ENCODE measurements around the gene TRIM72.
"Not testable (repeated sequence)": the region's sequence is repeated elsewhere in the genome, so short reads cannot be mapped to it uniquely, and the experiment has no call there.

Gene TRIM72, protein sequence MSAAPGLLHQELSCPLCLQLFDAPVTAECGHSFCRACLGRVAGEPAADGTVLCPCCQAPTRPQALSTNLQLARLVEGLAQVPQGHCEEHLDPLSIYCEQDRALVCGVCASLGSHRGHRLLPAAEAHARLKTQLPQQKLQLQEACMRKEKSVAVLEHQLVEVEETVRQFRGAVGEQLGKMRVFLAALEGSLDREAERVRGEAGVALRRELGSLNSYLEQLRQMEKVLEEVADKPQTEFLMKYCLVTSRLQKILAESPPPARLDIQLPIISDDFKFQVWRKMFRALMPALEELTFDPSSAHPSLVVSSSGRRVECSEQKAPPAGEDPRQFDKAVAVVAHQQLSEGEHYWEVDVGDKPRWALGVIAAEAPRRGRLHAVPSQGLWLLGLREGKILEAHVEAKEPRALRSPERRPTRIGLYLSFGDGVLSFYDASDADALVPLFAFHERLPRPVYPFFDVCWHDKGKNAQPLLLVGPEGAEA

DNA sequence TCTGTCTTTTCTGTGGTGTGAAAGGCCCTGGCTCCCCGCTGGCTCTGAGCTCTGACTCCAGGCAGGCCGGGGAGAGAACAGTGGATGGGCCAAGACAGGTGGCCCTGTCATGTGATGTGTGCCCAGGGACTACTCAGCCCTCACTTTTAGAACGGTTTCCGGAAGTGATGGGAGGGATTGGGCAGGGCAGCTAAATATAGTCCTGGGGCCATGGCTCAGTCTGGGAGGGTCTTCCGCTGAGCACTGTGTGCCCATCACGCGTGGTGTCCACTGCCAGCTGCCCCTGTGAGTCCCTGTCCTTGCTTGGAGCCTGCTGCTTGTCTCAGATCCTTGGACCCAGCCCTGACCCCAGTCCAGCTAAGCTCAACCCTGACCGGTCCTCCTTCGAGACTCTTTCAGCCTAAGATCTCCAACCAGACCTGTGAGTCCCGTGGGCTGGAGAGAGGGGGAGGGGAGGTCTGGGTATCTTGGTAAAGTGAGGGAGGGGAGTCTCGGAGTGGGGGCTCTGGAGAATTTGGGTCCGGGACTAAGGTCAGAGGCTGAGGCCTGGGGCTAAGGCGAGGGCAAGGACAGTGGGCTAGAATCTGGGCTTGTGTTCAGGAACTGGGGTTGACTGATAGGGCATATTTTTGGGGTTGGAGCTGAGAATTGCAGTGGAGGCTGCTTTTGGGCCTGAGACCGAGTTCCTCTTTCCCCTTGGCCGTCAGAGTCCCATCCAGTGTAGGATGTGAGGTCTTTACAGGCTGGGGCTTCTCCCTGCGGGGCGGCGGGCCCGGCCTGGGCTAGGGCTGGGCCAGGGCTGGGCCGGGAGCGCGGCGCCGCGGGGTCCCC lies at the start of gene TRIM72:
Gene TRIM72 (plus strand): TSS at position 243 of the 831 bp plus-strand sequence. CDS start 620 bp downstream, outside the sequence.
- H3K27me3 Mint-ChIP-seq: peaks cover 50% of the 10 kb centered on the region
- no peak within 1 kb of the TSS for H3K27ac Mint-ChIP-seq
- no peak within 1 kb of the TSS for H3K4me3 Mint-ChIP-seq
- peaks cover 21% of the 10 kb centered on the region for H3K4me1 Mint-ChIP-seq
- no peaks in the 10 kb centered on the region for H3K36me3 Mint-ChIP-seq (ENCODE audit: low read depth)
- no peak for DNase-seq
- ATAC-seq: no peak
- no peaks in the 10 kb centered on the region for H3K9me3 Mint-ChIP-seq

DNA sequence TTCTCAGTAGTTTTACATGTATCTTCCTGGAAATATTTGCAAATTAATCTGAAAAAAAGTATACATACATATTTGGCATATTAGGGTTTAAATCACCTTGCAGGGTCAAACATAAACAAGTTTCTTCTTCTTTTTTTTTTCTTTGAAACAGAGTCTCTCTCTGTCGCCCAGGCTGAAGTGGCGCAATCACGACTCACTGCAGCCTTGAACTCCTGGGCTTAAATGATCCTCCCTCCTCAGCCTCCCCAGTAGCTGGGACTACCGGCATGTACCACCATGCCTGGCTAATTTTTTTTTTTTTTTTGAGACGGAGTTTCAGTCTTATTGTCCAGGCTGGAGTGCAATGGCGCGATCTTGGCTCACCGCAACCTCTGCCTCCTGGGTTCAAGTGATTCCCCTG lies 46.6 kb upstream of the TRIM72 start:
- no peak for ATAC-seq

DNA sequence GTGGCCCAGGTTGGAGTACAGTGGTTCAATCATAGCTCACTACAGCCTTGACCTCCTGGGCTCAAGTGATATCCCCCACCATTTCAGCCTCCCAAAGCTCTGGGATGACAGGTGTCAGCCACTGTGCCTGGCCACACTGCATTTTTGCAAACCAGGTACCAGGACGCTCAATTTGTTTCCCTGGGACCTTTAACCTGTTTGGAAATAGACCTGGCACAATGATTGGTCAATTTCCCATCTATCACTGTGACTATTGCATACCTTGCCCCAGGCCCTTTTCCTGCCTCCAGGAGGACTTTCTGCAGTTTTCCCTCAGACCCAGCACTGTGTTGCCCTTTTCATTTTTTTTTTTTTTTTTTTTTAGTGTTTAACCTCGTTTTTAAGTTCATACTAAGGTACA lies 45.1 kb upstream of the TRIM72 start:
- Mint-ChIP-seq H3K36me3 (ENCODE audit: low read depth) (no peaks in the 10 kb centered on the region), H3K27me3 (no peaks in the 10 kb centered on the region), H3K4me1 (no peaks in the 10 kb centered on the region), H3K27ac (no peak overlapping the region), H3K4me3 (no peak overlapping the region), H3K9me3 (no peaks in the 10 kb centered on the region)
- ATAC-seq (no peak), DNase-seq (no peak)

More for the DNA sequence above, 46.6 kb upstream of the TRIM72 start:
- no peaks in the 10 kb centered on the region for H3K27me3 Mint-ChIP-seq
- H3K4me3 Mint-ChIP-seq: no peak overlapping the region
- no peak overlapping the region for H3K27ac Mint-ChIP-seq
- H3K4me1 Mint-ChIP-seq: no peaks in the 10 kb centered on the region
- no peaks in the 10 kb centered on the region for H3K36me3 Mint-ChIP-seq (ENCODE audit: low read depth)
- no peak for DNase-seq
- no peaks in the 10 kb centered on the region for H3K9me3 Mint-ChIP-seq

- not testable (repeated sequence) for H3K4me1 Mint-ChIP-seq; H3K4me3 Mint-ChIP-seq; H3K27me3 Mint-ChIP-seq; H3K27ac Mint-ChIP-seq; H3K36me3 Mint-ChIP-seq (ENCODE audit: low read depth); DNase-seq; ATAC-seq; H3K9me3 Mint-ChIP-seq
These were observed 43.9 kb upstream of the TRIM72 start for GRCh38 chr16:31170048-31170447.

DNA sequence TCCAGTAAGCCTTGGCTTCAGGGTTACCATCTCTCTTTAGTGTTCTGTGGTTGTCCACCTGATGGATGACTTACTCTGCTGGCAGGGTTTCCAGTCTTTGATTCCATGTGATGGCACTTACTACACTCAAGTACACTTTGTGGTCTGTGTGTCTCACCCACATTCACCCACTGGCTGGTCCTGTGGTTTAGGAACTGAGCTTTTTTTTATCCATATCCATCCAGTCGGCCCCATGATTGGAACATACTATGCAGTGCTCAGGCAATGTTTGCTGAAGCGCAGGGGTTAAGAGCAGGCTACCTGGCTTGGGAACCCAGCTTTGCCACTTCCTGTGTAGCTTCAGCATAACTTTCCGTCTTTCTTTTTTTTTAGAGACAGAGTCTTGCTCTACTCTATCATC lies 36.8 kb upstream of the TRIM72 start:
- H3K4me1 Mint-ChIP-seq: peaks cover 43% of the 10 kb centered on the region
- H3K27ac Mint-ChIP-seq: peak overlapping the region; percentile 86
- H3K9me3 Mint-ChIP-seq: no peaks in the 10 kb centered on the region
- peaks cover 19% of the 10 kb centered on the region for H3K36me3 Mint-ChIP-seq (ENCODE audit: low read depth)
- ATAC-seq (peak; percentile 37), DNase-seq (peak; percentile 60)
- H3K4me3 Mint-ChIP-seq: peak overlapping the region; percentile 35
- peaks cover 3% of the 10 kb centered on the region for H3K27me3 Mint-ChIP-seq

- Mint-ChIP-seq H3K36me3 (ENCODE audit: low read depth) (peaks cover 40% of the 10 kb centered on the region), H3K27ac (peak overlapping the region; percentile 100), H3K9me3 (no peaks in the 10 kb centered on the region), H3K4me3 (peak overlapping the region; percentile 97), H3K4me1 (peaks cover 64% of the 10 kb centered on the region), H3K27me3 (peaks cover 3% of the 10 kb centered on the region)
- no peak for ATAC-seq
- DNase-seq: no peak
These were observed 34.6 kb upstream of the TRIM72 start for GRCh38 chr16:31179219-31179746.

GRCh38 chr16:31179747-31180459 lies 34.0 kb upstream of the TRIM72 start, which contains the start of gene FUS:
Gene FUS (plus strand): TSS chr16:31180139. CDS start chr16:31180215, 76 bp downstream.
- H3K27me3 Mint-ChIP-seq: peaks cover 3% of the 10 kb centered on the region
- H3K4me1 Mint-ChIP-seq: peaks cover 70% of the 10 kb centered on the region
- peak within 1 kb of the TSS; percentile 97 for H3K4me3 Mint-ChIP-seq
- peak; percentile 61 for ATAC-seq
- H3K36me3 Mint-ChIP-seq (ENCODE audit: low read depth): peaks cover 46% of the 10 kb centered on the region
- H3K9me3 Mint-ChIP-seq: no peaks in the 10 kb centered on the region
- H3K27ac Mint-ChIP-seq: peak within 1 kb of the TSS; percentile 100
- DNase-seq: peak; percentile 93

DNA sequence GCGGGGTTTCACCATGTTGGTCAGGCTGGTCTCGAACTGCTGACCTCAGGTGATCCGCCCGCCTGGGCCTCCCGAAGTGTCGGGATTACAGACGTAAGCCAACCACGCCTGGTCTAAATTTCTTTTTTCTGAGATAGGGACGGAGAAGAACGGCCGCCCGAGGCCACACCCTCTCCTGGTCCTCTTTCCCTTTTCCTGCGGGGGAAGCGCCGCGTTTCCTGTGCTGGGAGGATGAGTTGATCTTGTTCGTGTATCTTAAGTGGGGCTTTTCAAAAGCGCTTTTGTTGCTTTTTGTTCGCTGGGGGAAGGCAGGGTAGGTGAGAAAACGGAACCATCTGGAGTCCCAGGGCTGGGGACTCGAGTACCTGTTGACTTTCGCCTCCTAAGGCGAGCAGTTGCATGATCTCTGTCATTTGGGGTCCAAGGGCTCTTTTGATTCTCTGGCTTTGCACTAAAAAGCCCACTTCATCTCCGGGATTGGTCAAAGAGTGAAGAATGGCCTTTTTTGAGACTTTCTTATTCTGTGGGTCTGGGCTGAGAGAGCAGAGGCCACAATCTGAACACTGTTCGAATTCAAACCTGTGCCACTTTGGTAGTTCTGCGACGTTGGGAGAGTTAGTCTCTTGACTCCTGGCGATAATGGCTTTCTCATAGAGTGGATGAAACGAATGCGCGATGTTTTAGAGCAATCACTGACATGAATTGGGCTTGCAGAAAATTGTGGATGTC lies 32.7 kb upstream of the TRIM72 start:
- Mint-ChIP-seq H3K36me3 (ENCODE audit: low read depth) (peaks cover 60% of the 10 kb centered on the region), H3K4me1 (peaks cover 83% of the 10 kb centered on the region), H3K27ac (peak overlapping the region; percentile 100), H3K4me3 (peak overlapping the region; percentile 97), H3K9me3 (no peaks in the 10 kb centered on the region), H3K27me3 (peaks cover 3% of the 10 kb centered on the region)
- ATAC-seq: no peak
- peak; percentile 32 for DNase-seq

DNA sequence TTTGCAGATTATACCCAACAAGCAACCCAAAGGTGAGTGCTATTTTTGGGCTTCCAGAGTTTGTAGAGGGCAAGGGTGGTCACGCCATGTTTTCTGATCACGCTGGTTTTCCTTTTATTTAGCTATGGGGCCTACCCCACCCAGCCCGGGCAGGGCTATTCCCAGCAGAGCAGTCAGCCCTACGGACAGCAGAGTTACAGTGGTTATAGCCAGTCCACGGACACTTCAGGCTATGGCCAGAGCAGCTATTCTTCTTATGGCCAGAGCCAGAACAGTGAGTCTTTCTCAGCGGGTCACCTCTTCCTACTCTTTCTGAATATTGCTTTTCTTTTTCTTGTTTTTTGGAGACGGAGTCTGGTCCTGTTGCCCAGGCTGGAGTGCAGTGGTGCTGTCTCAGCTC lies 31.5 kb upstream of the TRIM72 start:
- Mint-ChIP-seq H3K27me3 (peaks cover 2% of the 10 kb centered on the region), H3K36me3 (ENCODE audit: low read depth) (peaks cover 69% of the 10 kb centered on the region), H3K9me3 (no peaks in the 10 kb centered on the region), H3K4me3 (peak overlapping the region; percentile 97), H3K27ac (peak overlapping the region; percentile 100), H3K4me1 (peaks cover 85% of the 10 kb centered on the region)
- no peak for ATAC-seq
- no peak for DNase-seq

GRCh38 chr16:31183432-31184428 lies 30.2 kb upstream of the TRIM72 start:
- Mint-ChIP-seq H3K36me3 (ENCODE audit: low read depth) (peaks cover 82% of the 10 kb centered on the region), H3K27ac (peak overlapping the region; percentile 100), H3K9me3 (no peaks in the 10 kb centered on the region), H3K4me3 (peak overlapping the region; percentile 97), H3K4me1 (peaks cover 85% of the 10 kb centered on the region), H3K27me3 (peaks cover 2% of the 10 kb centered on the region)
- no peak for ATAC-seq
- no peak for DNase-seq

GRCh38 chr16:31184888-31185287 lies 29.0 kb upstream of the TRIM72 start:
- ATAC-seq (no peak), DNase-seq (no peak)
- Mint-ChIP-seq H3K36me3 (ENCODE audit: low read depth) (peaks cover 92% of the 10 kb centered on the region), H3K27ac (peak overlapping the region; percentile 87), H3K9me3 (no peaks in the 10 kb centered on the region), H3K4me1 (peaks cover 85% of the 10 kb centered on the region), H3K4me3 (peak overlapping the region; percentile 97), H3K27me3 (peaks cover 1% of the 10 kb centered on the region)

DNA sequence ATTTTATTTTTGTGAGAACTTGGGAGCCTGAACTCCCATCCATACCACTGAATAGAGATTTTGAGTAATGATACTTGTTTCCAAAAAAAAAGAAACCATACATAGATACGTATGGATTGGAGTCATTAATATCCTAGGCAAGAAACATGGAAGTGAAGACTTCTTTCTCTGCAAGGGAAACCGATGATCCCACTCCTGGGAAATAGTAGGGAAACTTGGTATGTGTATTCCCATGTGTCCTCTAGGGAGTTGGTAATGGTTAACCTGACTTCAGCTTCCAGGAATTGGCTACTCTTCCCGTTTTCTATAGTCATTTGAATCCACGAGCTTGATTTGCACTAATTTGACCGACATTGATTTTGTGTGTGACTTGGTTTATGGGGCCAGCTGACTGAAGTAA lies 28.6 kb upstream of the TRIM72 start:
- peak overlapping the region; percentile 97 for H3K4me3 Mint-ChIP-seq
- ATAC-seq (no peak), DNase-seq (no peak)
- no peaks in the 10 kb centered on the region for H3K27me3 Mint-ChIP-seq
- peak overlapping the region; percentile 87 for H3K27ac Mint-ChIP-seq
- H3K4me1 Mint-ChIP-seq: peaks cover 87% of the 10 kb centered on the region
- H3K36me3 Mint-ChIP-seq (ENCODE audit: low read depth): peaks cover 95% of the 10 kb centered on the region
- H3K9me3 Mint-ChIP-seq: no peaks in the 10 kb centered on the region

Measured in activated naive CD8-positive, alpha-beta T cell treated with anti-CD3 and anti-CD28 coated beads, Interleukin-2, amount 50 U/mL, for 24 hours (primary cell).